ENCODE results near the gene ELAC1.

GRCh38 chr18:51009072-51009471, 41.2 kb downstream of the ELAC1 start:
- TF ChIP-seq CTCF (IDR thresholded peaks at IDR 0.05) = no peak
- TF ChIP-seq POLR2A (IDR thresholded peaks at IDR 0.05) = no peak
